GM12891 (cell line): ENCODE results near the gene ARL6IP6.

Experiments used
- DNase-seq: peaks from one replicate; pipeline ENCODE4 v3.0.0; 2011; ENCODE audit warnings: low spot score; ENCODE audit not compliant: insufficient read length
- FAIRE-seq: peaks from 2 replicates; lab custom pipeline; 2011; peaks lifted over from hg19 to GRCh38; lab: Jason Lieb, UNC
- PAX5 ChIP-seq: IDR thresholded peaks from 2 replicates; pipeline ENCODE4 v1.6.1; 2011; ENCODE audit warnings: low read length, moderate library complexity, mild to moderate bottlenecking; ENCODE audit not compliant: insufficient read depth, severe bottlenecking
- POLR2A ChIP-seq: IDR thresholded peaks from 2 replicates; pipeline ENCODE4 v1.6.1; 2011; ENCODE audit warnings: low read depth, low read length, control low read depth
- POLR2AphosphoS5 ChIP-seq: IDR thresholded peaks from 2 replicates; pipeline ENCODE4 v1.6.1; 2011; ENCODE audit warnings: low read depth, low read length, control low read depth
- POU2F2 ChIP-seq: IDR thresholded peaks from 2 replicates; pipeline ENCODE4 v1.6.1; 2011; ENCODE audit warnings: low read depth, mild to moderate bottlenecking, control low read depth, low read length, moderate library complexity
- SPI1 ChIP-seq: IDR thresholded peaks from 2 replicates; pipeline ENCODE4 v1.6.1; 2011; ENCODE audit warnings: low read depth, low read length, control low read depth
- TAF1 ChIP-seq: IDR thresholded peaks from 2 replicates; pipeline ENCODE4 v1.6.1; 2011; ENCODE audit warnings: low read depth, low read length, control low read depth

ARL6IP6 gene

DNA sequence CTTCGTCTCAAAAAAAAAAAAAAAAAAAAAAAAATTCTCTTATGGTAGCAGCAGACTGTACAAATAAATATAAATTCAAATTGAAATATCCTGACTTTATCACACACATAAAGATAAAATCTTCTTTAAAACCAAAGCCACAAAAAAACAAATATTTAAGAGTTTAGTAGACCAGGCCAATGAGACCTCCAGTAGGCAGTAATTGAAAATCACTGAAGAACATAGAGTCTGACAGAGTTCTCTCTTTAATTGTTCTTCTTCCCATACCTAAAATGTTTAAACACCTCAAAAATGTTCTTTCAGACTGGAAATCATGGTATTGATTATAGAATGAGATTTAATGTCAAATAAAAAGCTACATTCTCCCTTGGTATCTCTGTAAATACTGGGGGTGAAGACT is 21.9 kb upstream of the ARL6IP6 start:
- DNase-seq (no peak), FAIRE-seq (no peak)
- TF ChIP-seq POU2F2 (no peak), POLR2A (no peak), SPI1 (no peak), POLR2AphosphoS5 (no peak), PAX5 (no peak), TAF1 (no peak)

DNA sequence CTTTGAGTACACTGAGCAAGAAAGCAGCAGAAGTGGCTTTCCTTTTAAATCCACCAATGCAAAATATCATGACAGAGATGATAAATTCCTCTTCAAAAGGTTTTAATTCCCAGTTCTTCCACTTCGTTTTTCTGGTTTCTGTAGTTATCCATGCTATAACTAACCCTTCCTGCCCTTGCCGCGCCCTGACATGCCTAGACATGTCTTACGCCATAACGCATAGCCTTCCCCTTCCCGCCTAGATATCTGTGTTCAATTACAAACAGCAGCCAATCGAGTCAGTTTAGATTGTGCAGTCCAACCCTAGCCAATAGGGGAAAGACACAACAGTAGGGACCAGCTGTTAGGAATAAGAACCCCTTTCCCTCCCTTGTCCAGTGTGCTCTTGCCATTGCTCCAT is 17.2 kb upstream of the ARL6IP6 start:
- DNase-seq (no peak), FAIRE-seq (peak; percentile 23)
- TF ChIP-seq TAF1 (no peak), POLR2AphosphoS5 (no peak), SPI1 (no peak), POLR2A (no peak), PAX5 (no peak), POU2F2 (no peak)

DNA sequence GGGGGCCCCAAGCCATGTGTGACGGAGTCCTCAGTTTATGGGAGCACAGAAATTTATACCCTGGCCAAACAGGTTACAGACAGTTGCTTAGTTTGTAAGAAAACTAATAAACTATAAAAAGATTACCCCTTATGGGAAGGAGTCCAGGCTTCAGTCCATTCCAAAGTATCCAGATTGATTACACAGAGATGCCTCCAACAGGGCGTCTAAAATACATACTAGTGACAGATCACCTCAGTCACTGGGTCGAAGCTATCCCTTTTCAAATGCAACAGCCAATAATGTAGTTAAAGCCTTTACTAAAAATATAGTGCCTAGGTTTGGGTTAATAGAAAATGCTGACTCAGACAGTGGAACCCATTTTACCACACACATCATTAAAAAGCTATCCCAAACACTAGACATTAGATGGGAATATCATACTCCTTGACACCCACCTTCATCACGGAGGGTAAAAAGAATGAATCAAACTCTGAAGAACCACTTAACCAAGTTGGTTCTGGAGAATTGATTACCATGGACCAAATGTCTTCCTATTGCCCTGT is 11.9 kb upstream of the ARL6IP6 start:
- FAIRE-seq (no peak), DNase-seq (no peak)
- TF ChIP-seq SPI1 = no peak
- no peak for TF ChIP-seq POLR2AphosphoS5
- no peak for TF ChIP-seq POLR2A
- TF ChIP-seq TAF1 = no peak
- no peak for TF ChIP-seq POU2F2
- TF ChIP-seq PAX5 = no peak

DNA sequence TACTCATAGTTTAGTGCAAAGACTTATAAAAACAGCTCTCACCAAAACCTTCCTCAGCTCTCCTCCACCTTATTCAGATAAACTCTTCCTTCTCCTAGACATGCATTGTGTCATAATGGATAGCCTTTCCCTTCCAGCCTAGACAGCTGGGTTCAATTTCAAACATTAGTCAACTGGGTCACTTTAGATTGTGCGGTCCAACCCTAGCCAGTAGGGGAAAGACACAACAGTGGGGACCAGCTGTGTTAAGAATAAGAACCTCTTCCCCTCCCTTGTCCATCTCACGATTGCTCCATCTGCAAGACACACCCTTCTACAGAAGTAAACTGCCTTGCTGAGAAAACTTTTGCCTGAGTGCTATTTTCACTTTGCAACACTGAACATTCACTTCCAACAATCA is 9.7 kb upstream of the ARL6IP6 start:
- FAIRE-seq = peak; percentile 23
- DNase-seq = no peak
- TF ChIP-seq POLR2A = no peak
- TF ChIP-seq TAF1 = no peak
- TF ChIP-seq PAX5 = no peak
- no peak for TF ChIP-seq POU2F2
- TF ChIP-seq SPI1 = no peak
- TF ChIP-seq POLR2AphosphoS5 = no peak

DNA sequence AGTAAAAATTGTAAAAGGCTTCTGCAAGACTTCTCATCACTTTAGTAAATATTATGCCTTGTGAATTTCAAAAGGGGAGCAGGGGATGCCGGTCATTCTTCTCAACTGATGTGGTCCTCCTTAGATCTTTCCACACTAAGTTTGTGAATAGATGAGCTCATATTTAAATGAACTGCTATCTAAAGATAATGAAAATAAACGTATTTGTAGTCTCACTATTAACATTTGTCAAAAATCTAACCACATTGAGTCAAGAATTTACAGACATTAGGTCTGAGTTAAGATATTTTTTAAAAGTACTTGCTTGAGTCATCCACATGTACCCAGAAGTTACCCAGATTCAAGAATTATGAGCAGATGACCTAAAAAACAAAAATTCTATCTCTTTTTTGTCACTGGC is 7.7 kb upstream of the ARL6IP6 start:
- TF ChIP-seq SPI1 = no peak
- no peak for TF ChIP-seq POU2F2
- no peak for TF ChIP-seq POLR2A
- no peak for TF ChIP-seq POLR2AphosphoS5
- no peak for TF ChIP-seq TAF1
- TF ChIP-seq PAX5 = no peak

DNA sequence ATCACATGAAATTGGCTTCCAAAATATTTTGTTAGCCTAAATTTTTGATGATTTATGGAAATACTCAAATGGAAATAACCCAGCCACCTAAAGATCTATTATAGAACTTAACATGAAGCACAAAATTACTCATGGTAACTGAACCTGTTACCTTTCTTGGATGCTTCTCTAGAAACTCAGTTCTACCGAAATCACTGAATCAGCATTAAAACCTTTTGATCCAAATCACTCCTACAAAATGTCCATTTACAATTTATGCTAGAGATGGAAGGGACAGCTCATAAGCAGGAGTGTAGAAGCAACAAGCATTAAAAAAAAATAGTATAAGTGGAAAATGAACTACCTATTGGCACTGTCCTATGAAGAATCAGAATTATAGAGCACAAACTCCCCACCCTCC is 3.3 kb upstream of the ARL6IP6 start:
- no peak for DNase-seq
- TF ChIP-seq TAF1 (no peak), SPI1 (no peak)
- FAIRE-seq = no peak

More for the DNA sequence above, 7.7 kb upstream of the ARL6IP6 start:
- FAIRE-seq = no peak
- no peak for DNase-seq

DNA sequence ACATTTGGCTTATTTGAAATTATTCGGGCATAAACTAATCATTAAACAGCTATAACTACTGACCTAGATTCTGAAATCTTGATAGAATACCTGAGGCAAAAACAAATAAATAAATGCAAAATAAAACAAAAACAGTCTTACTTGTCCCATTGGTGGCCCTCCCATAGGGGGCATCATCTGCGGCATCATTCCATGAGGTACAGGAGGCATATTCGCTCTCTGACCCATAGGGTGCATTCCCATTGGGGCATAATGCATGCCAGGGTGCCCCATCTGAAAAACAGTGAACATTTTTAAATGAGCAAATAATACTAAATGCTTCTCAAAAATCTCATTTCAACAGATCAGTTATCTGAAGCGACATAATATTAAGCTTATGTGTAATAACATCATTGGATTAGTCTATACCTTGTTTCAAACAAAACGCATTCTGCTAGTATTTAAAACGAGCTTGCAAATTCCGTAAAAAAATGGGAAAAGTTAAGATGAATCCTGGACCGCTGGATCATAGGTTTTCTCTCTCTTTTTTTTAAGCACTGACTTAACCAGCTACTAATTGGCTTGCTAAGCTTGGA is 2.5 kb upstream of the ARL6IP6 start:
- no peak for DNase-seq
- peak; percentile 40 for FAIRE-seq
- TF ChIP-seq SPI1 (no peak), POLR2AphosphoS5 (no peak), POU2F2 (no peak; the same call in 1 of the 2 replicates), POLR2A (no peak), TAF1 (no peak), PAX5 (no peak)

DNA sequence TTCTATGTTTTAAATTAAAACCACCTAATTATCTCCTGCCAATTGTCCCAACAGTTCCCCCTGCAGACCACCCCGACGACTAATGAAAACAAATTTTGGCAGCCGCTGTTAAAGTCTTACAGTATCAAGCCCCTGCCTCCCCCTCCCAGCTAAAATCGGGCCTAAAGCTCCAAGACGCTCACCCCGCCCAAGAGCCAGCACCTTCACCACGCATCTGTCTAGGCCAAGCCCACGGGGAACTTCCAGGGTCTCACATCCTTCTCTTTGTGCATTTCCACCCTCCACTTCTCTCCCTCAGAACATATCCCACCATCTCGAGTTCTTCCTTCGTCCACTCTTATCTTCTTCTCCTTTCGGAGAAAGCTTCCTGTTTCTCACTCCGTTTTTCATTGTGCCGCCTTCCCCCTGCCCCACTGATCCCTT is 1.6 kb upstream of the ARL6IP6 start:
- no peak for TF ChIP-seq TAF1
- no peak for TF ChIP-seq PAX5
- no peak for TF ChIP-seq POLR2AphosphoS5
- no peak for TF ChIP-seq SPI1
- no peak for TF ChIP-seq POLR2A
- no peak for TF ChIP-seq POU2F2
- DNase-seq = no peak
- no peak for FAIRE-seq

DNA sequence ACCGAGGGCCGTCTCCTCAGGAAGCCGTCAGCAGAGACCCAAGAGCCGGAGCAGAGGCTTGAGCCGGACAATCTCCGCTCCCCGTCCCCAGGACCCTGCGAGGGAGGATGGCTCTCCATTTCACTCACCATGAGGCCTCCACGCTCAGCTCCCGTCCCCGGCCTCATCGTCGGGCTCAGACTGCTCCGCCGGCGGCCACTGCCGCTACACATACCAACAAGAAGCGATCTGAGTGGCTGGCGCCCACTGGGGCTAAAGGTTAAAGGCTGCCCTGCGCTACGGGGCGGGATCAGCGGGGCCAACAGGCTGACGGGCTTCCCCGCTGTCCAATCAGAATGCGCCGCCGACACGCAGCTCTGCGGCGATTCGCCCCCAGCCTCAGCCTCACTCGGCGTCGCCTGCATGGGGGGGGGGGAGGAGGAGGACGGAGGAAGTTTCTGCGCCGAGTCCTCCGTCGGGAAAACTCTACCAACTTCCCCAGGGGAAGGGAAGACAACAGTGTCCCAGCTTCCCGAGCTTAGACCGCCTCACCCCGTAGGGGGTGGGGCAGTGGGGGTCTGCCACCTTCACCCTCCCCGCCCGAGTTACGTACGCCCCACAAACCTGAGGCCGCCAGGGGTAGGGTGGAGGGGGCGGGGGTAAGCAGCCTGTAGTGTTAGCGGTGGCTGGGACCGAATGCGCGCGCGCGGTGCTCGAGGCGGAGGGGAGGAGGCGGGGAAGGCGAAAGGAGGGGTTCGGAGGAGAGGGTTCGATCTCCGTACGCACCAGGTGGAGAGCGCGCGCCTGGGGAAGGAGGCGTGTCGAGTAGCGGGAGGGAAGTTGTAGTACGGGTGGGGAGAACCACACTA is 968 bp upstream of the ARL6IP6 start, which contains the start of gene PRPF40A:
TSS of gene PRPF40A (minus strand) at position 234 of the 848 bp plus-strand sequence. CDS start at position 212, 22 bp downstream.
- peak; percentile 77 for DNase-seq
- FAIRE-seq = peak; percentile 99
- TF ChIP-seq TAF1 = peak; percentile 80
- peak; percentile 91 for TF ChIP-seq POLR2AphosphoS5
- peak; percentile 87 for TF ChIP-seq POLR2A
- peak; percentile 38 for TF ChIP-seq SPI1
- no peak; the same call in 1 of the 2 replicates for TF ChIP-seq POU2F2
